ENCODE measurements around the gene ASB16. TPM values are rescaled to one million over a fixed set of nuclear protein-coding genes. Genes with fewer than 3 reads are reported as not detected.

ASB16 gene
- total and polyA plus RNA-seq, 9 of the 15 experiments (the other 6 are each of a cell fraction or from before 2014, with no cell fraction given) = 0.03 to 0.07 TPM; not detected in 7

- TF ChIP-seq ZNF274 (IDR thresholded peaks at IDR 0.05; ENCODE audit: borderline replicate concordance, low read depth, low read length) (no peak), ZNF561 (CRISPR knock-in tag; conservative IDR thresholded peaks at IDR 0.05) (no peak), NKRF (IDR thresholded peaks at IDR 0.05; ENCODE audit: borderline replicate concordance) (peak; percentile 49; the same call in 1 of the 2 replicates), BCLAF1 (IDR thresholded peaks at IDR 0.05; ENCODE audit: borderline replicate concordance in 1 of 2, control insufficient read depth in 1 of 2, low read depth in 2 of 2, low read length in 1 of 2) (no peak), HLTF (IDR thresholded peaks at IDR 0.05) (no peak), SRSF1 (IDR thresholded peaks at IDR 0.05; ENCODE audit: low read depth, low read length) (no peak), MECOM (CRISPR knock-in tag; IDR thresholded peaks at IDR 0.05) (no peak), TCF7 (IDR thresholded peaks at IDR 0.05; ENCODE audit: borderline replicate concordance) (no peak), ETS2 (tag; IDR thresholded peaks at IDR 0.05; ENCODE audit: borderline replicate concordance, poor library complexity, severe bottlenecking) (no peak), PCBP1 (IDR thresholded peaks at IDR 0.05; ENCODE audit: low read depth, low read length, poor library complexity, severe bottlenecking) (no peak), KAT8 (IDR thresholded peaks at IDR 0.05; ENCODE audit: low read depth) (no peak), ZNF57 (CRISPR knock-in tag; IDR thresholded peaks at IDR 0.05) (no peak), TOE1 (IDR thresholded peaks at IDR 0.05; ENCODE audit: borderline replicate concordance) (peak; percentile 47; the same call in 1 of the 2 replicates), TOE1 (CRISPR knock-in tag; IDR thresholded peaks at IDR 0.05; ENCODE audit: borderline replicate concordance, low read depth) (no peak), SRSF7 (optimal IDR thresholded peaks at IDR 0.05; ENCODE audit: low read depth, low read length) (no peak), ZNF175 (CRISPR knock-in tag; IDR thresholded peaks at IDR 0.05; ENCODE audit: low read depth) (no peak), TEAD4 (IDR thresholded peaks at IDR 0.05; ENCODE audit: low read length) (no peak), TEAD4 (CRISPR knock-in tag; IDR thresholded peaks at IDR 0.05; ENCODE audit: borderline replicate concordance) (no peak), ATF4 (CRISPR knock-in tag; IDR thresholded peaks at IDR 0.05) (no peak)
Measured at GRCh38 chr17:44200478-44201155, 30.1 kb downstream of the ASB16 start (continued).
